H9 (cell line): ENCODE data around the gene BNIP5. TPM values are rescaled to one million over a fixed set of nuclear protein-coding genes. Genes with fewer than 3 reads are reported as not detected.

Experiments
- DNase-seq: peaks from one replicate; pipeline ENCODE4 v3.0.0-alpha.2; 2017
- H2AFZ ChIP-seq: one replicate; pipeline ENCODE4 v1.6.1; 2013; ENCODE audit warnings: mild to moderate bottlenecking, low read length, control low read depth, moderate library complexity
- H2AK5ac ChIP-seq: 2 replicates; pipeline ENCODE4 v1.6.1; 2013; ENCODE audit warnings: low read length, control low read depth, mixed read lengths; ENCODE audit not compliant: insufficient read length
- H2BK120ac ChIP-seq: one replicate; pipeline ENCODE4 v1.6.1; 2013; ENCODE audit warnings: low read depth, mild to moderate bottlenecking, low read length, control low read depth, inconsistent platforms; ENCODE audit not compliant: poor library complexity, severe bottlenecking
- H2BK12ac ChIP-seq: 2 replicates; pipeline ENCODE4 v1.6.1; 2013; ENCODE audit warnings: low read length, control low read depth, mixed read lengths, low read depth; ENCODE audit not compliant: insufficient read length
- H2BK15ac ChIP-seq: 2 replicates; pipeline ENCODE4 v1.6.1; 2013; ENCODE audit warnings: low read depth, low read length, control low read depth
- H2BK20ac ChIP-seq: one replicate; pipeline ENCODE4 v1.6.1; 2013; ENCODE audit warnings: low read depth, mild to moderate bottlenecking, low read length, control low read depth, inconsistent platforms; ENCODE audit not compliant: poor library complexity, severe bottlenecking
- H2BK5ac ChIP-seq: 2 replicates; pipeline ENCODE4 v1.6.1; 2013; ENCODE audit warnings: low read length, control low read depth, mixed read lengths; ENCODE audit not compliant: insufficient read length
- H3K14ac ChIP-seq: 2 replicates; pipeline ENCODE4 v1.6.1; 2013; ENCODE audit warnings: low read length, control low read depth; ENCODE audit not compliant: insufficient read depth
- H3K18ac ChIP-seq: 2 replicates; pipeline ENCODE4 v1.6.1; 2013; ENCODE audit warnings: low read depth, mild to moderate bottlenecking, mixed read lengths, low read length, control low read depth; ENCODE audit not compliant: insufficient read length
- H3K23ac ChIP-seq: 2 replicates; pipeline ENCODE4 v1.6.1; 2013; ENCODE audit warnings: low read length, control low read depth, mixed read lengths, low read depth; ENCODE audit not compliant: insufficient read length
- H3K23me2 ChIP-seq: 2 replicates; pipeline ENCODE4 v1.6.1; 2013; ENCODE audit warnings: low read depth, mild to moderate bottlenecking, mixed read lengths, low read length, control low read depth; ENCODE audit not compliant: insufficient read length, poor library complexity, severe bottlenecking
- H3K27ac ChIP-seq: 2 replicates; pipeline ENCODE4 v1.5.1; 2013; ENCODE audit warnings: low read length, control low read depth, mixed read lengths, low read depth; ENCODE audit not compliant: insufficient read length
- H3K27me3 ChIP-seq: 2 replicates; pipeline ENCODE4 v1.6.1; 2013; ENCODE audit warnings: low read length, control low read depth, inconsistent platforms; ENCODE audit not compliant: insufficient read depth
- H3K4ac ChIP-seq: 2 replicates; pipeline ENCODE4 v1.6.1; 2013; ENCODE audit warnings: low read depth, mild to moderate bottlenecking, control low read depth, inconsistent platforms, low read length, moderate library complexity
- H3K4me1 ChIP-seq: 2 replicates; pipeline ENCODE4 v1.6.1; 2013; ENCODE audit warnings: low read length, control low read depth, inconsistent platforms; ENCODE audit not compliant: insufficient read depth
- H3K4me2 ChIP-seq: 2 replicates; pipeline ENCODE4 v1.6.1; 2013; ENCODE audit warnings: low read length, control low read depth, mixed read lengths; ENCODE audit not compliant: insufficient read length, insufficient read depth
- H3K56ac ChIP-seq: 2 replicates; pipeline ENCODE4 v1.6.1; 2013; ENCODE audit warnings: low read depth, mild to moderate bottlenecking, mixed read lengths, low read length, control low read depth; ENCODE audit not compliant: insufficient read length
- H3K79me1 ChIP-seq: 2 replicates; pipeline ENCODE4 v1.6.1; 2013; ENCODE audit warnings: low read depth, mild to moderate bottlenecking, moderate library complexity, low read length, control low read depth, inconsistent platforms; ENCODE audit not compliant: insufficient read depth, poor library complexity, severe bottlenecking
- H3K79me2 ChIP-seq: 2 replicates; pipeline ENCODE4 v1.6.1; 2013; ENCODE audit warnings: low read length, control low read depth, inconsistent platforms; ENCODE audit not compliant: insufficient read depth
- H3K9ac ChIP-seq: 2 replicates; pipeline ENCODE4 v1.6.1; 2013; ENCODE audit warnings: low read length, control low read depth, mixed read lengths; ENCODE audit not compliant: insufficient read length; ENCODE audit errors: extremely low read depth
- H3K9me3 ChIP-seq: one replicate; pipeline ENCODE4 v1.6.1; 2013; ENCODE audit warnings: low read depth, low read length, inconsistent platforms; ENCODE audit not compliant: control insufficient read depth
- H3T11ph ChIP-seq: one replicate; pipeline ENCODE4 v1.6.1; 2013; ENCODE audit warnings: mild to moderate bottlenecking, low read length, control low read depth, inconsistent platforms
- H4K20me1 ChIP-seq: one replicate; pipeline ENCODE4 v1.6.1; 2013; ENCODE audit not compliant: control insufficient read depth, insufficient read length, insufficient read depth
- H4K5ac ChIP-seq: 2 replicates; pipeline ENCODE4 v1.6.1; 2013; ENCODE audit warnings: low read depth, mild to moderate bottlenecking, mixed read lengths, low read length, control low read depth; ENCODE audit not compliant: insufficient read length
- H4K8ac ChIP-seq: replicated peaks from 2 replicates; pipeline ENCODE4 v1.6.1; 2013; ENCODE audit warnings: low read length, control low read depth, mixed read lengths, low read depth; ENCODE audit not compliant: insufficient read length
- H4K91ac ChIP-seq: 2 replicates; pipeline ENCODE4 v1.6.1; 2013; ENCODE audit warnings: low read depth, mild to moderate bottlenecking, moderate library complexity, mixed read lengths, low read length, control low read depth; ENCODE audit not compliant: insufficient read length
- H3K27ac Mint-ChIP-seq, 3 experiments: 2 replicates in 2 of 3; 3 replicates in 1 of 3; pipeline ENCODE4 v1.8.0; 2020 to 2021; ENCODE audit warnings: mixed read lengths in 3 of 3, mild to moderate bottlenecking in 1 of 3, moderate library complexity in 1 of 3
- H3K27me3 Mint-ChIP-seq: 2 replicates; pipeline ENCODE4 v1.8.0; 2021; ENCODE audit warnings: low read depth, mild to moderate bottlenecking, moderate library complexity, mixed read lengths
- H3K36me3 Mint-ChIP-seq, 3 experiments: 2 replicates in 2 of 3; 3 replicates in 1 of 3; pipeline ENCODE4 v1.8.0; 2020 to 2021; ENCODE audit warnings: low read depth in 3 of 3, mixed read lengths in 3 of 3; ENCODE audit not compliant: insufficient read depth in 1 of 3
- H3K4me1 Mint-ChIP-seq, 2 experiments: 2 replicates each; pipeline ENCODE4 v1.8.0; 2020; ENCODE audit warnings: mixed read lengths in 2 of 2
- H3K4me3 Mint-ChIP-seq, 2 experiments: 2 replicates in 1 of 2; 3 replicates in 1 of 2; pipeline ENCODE4 v1.8.0; 2020 to 2021; ENCODE audit warnings: mild to moderate bottlenecking in 2 of 2, mixed read lengths in 2 of 2, moderate library complexity in 1 of 2
- H3K9me3 Mint-ChIP-seq, 2 experiments: 2 replicates in 1 of 2; 3 replicates in 1 of 2; pipeline ENCODE4 v1.8.0; 2020; ENCODE audit warnings: mild to moderate bottlenecking in 2 of 2, mixed read lengths in 2 of 2, moderate library complexity in 1 of 2
- WGBS: extraction: QIAGEN DNeasy Blood & Tissue Kit; methylation state at CpG from one replicate; pipeline ENCODE4 v1.1.7; 2013; ENCODE audit warnings: missing lambda C conversion rate, low lambda C conversion rate, mixed read lengths; ENCODE audit not compliant: insufficient read length; ENCODE audit errors: extremely low coverage; 5-methylcytosine and 5-hydroxymethylcytosine counted together
- total RNA-seq: library from RNA; stranded (reverse); gene quantifications from 2 replicates; pipeline ENCODE4 v1.2.1, GENCODE V29; 2021
- TF ChIP-seq, protein P1 (sequence below): fragments of 200-600 bp; sonication (generic); conservative IDR thresholded peaks from 3 replicates; pipeline ENCODE4 v1.8.0; 2021; ENCODE audit warnings: antibody characterized with exemption, mild to moderate bottlenecking

The BNIP5 gene
- total RNA-seq, 1 experiment from 2014 or later: not detected

DNA sequence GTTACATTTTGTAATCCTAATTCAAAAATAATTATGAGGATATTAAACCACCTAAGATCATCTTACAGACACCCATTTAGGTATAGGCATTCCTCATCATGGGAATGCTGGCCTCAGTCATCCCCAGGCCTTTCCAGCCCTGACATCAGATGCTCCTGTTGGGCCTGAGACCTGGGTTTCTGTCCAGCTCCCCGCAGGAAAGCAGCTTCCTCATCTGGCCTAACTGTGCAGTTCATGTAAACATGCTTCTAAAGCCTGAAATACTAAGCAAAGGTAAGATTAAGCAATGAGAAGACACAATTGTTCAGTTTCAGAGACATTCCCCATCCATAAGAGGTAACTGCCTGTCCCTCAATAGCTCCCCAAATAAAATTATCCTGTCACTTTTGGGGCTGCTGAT, 31.7 kb upstream of the BNIP5 start:
- Histone ChIP-seq H4K91ac (no peak overlapping the region), H4K8ac (no peak overlapping the region), H3K27me3 (no peaks in the 10 kb centered on the region), H2AFZ (no peak overlapping the region), H3K4me2 (no peak overlapping the region), H3K4me1 (no peaks in the 10 kb centered on the region), H3K27ac (no peak overlapping the region), H3K18ac (no peak overlapping the region), H4K5ac (no peak overlapping the region), H3K9me3 (no peaks in the 10 kb centered on the region), H2BK20ac (no peak overlapping the region), H3T11ph (no peak overlapping the region), H2BK120ac (no peak overlapping the region), H3K4ac (no peak overlapping the region), H2BK12ac (no peak overlapping the region), H3K23me2 (no peaks in the 10 kb centered on the region), H2BK5ac (no peak overlapping the region), H3K56ac (no peak overlapping the region), H4K20me1 (no peaks in the 10 kb centered on the region), H3K9ac (no peak overlapping the region), H3K79me1 (no peaks in the 10 kb centered on the region), H2BK15ac (no peak overlapping the region), H2AK5ac (no peak overlapping the region), H3K23ac (no peak overlapping the region), H3K79me2 (0 out of 2 replicates have a peak, but pooled peaks cover 2% of the 10 kb centered on the region), H3K14ac (no peak overlapping the region)
- Mint-ChIP-seq H3K27ac (no peak overlapping the region), H3K4me1 (peaks cover 6 to 17% of the 10 kb centered on the region in 2 experiments), H3K27me3 (peaks cover 2% of the 10 kb centered on the region), H3K4me3 (no peak overlapping the region), H3K36me3 (peaks cover 0 to 7% (median 0%) of the 10 kb centered on the region in 3 experiments; a peak in 2 of 7 replicates), H3K9me3 (peaks cover 0 to 4% of the 10 kb centered on the region in 2 experiments; a peak in 2 of 5 replicates)
- no peak for DNase-seq
- WGBS: no CpG with 5 or more reads among the region's 1 CpG
- TF ChIP-seq, protein P1, sequence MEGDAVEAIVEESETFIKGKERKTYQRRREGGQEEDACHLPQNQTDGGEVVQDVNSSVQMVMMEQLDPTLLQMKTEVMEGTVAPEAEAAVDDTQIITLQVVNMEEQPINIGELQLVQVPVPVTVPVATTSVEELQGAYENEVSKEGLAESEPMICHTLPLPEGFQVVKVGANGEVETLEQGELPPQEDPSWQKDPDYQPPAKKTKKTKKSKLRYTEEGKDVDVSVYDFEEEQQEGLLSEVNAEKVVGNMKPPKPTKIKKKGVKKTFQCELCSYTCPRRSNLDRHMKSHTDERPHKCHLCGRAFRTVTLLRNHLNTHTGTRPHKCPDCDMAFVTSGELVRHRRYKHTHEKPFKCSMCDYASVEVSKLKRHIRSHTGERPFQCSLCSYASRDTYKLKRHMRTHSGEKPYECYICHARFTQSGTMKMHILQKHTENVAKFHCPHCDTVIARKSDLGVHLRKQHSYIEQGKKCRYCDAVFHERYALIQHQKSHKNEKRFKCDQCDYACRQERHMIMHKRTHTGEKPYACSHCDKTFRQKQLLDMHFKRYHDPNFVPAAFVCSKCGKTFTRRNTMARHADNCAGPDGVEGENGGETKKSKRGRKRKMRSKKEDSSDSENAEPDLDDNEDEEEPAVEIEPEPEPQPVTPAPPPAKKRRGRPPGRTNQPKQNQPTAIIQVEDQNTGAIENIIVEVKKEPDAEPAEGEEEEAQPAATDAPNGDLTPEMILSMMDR: no peak
